ELF-1 (cell line): ENCODE measurements around the gene SMARCB1.

ENCODE experiments used
- DNase-seq: peaks from one replicate; pipeline ENCODE4 v3.0.0-alpha.2; 2016; ENCODE audit warnings: low read depth, low spot score

Gene SMARCB1

GRCh38 chr22:23786752-23787599, at the start of gene SMARCB1:
Gene SMARCB1, plus strand, starts transcription at chr22:23786966. Its CDS starts 204 bp downstream, at chr22:23787170.
- DNase-seq: peak; percentile 94

- no peak for DNase-seq
Observed at GRCh38 chr22:23737696-23738095, 49.1 kb upstream of the SMARCB1 start.

GRCh38 chr22:23742505-23743264, 44.1 kb upstream of the SMARCB1 start:
- DNase-seq: no peak

- DNase-seq: no peak
Observed at GRCh38 chr22:23743303-23743705, 43.5 kb upstream of the SMARCB1 start.

GRCh38 chr22:23744001-23744400, 42.8 kb upstream of the SMARCB1 start:
- no peak for DNase-seq

GRCh38 chr22:23744485-23744884, 42.3 kb upstream of the SMARCB1 start:
- DNase-seq: no peak

- DNase-seq: no peak
Observed at GRCh38 chr22:23745791-23746190, 41.0 kb upstream of the SMARCB1 start.

GRCh38 chr22:23749841-23750301, 36.9 kb upstream of the SMARCB1 start:
- no peak for DNase-seq

- no peak for DNase-seq
Observed at GRCh38 chr22:23750367-23750713, 36.4 kb upstream of the SMARCB1 start.

GRCh38 chr22:23750714-23751440, 35.9 kb upstream of the SMARCB1 start, which contains the start of gene ZNF70:
Gene ZNF70, minus strand, starts transcription at chr22:23751112. Its CDS starts 5,972 bp downstream, at chr22:23745140.
- DNase-seq: peak; percentile 90

GRCh38 chr22:23751441-23751996, 35.2 kb upstream of the SMARCB1 start:
- DNase-seq: no peak

- no peak for DNase-seq
Observed at GRCh38 chr22:23752090-23752691, 34.6 kb upstream of the SMARCB1 start.

- no peak for DNase-seq
Observed at GRCh38 chr22:23752750-23753149, 34.0 kb upstream of the SMARCB1 start.

- DNase-seq: no peak
Observed at GRCh38 chr22:23753385-23753784, 33.4 kb upstream of the SMARCB1 start.

GRCh38 chr22:23754220-23754919, 32.4 kb upstream of the SMARCB1 start, which contains the start of gene VPREB3:
Gene VPREB3, minus strand, starts transcription at chr22:23754425. Its CDS starts 62 bp downstream, at chr22:23754363.
- no peak for DNase-seq

GRCh38 chr22:23754980-23755636, 31.7 kb upstream of the SMARCB1 start:
- no peak for DNase-seq

GRCh38 chr22:23755711-23756110, 31.1 kb upstream of the SMARCB1 start:
- DNase-seq: no peak

GRCh38 chr22:23756891-23757290, 29.9 kb upstream of the SMARCB1 start:
- no peak for DNase-seq

- no peak for DNase-seq
Observed at GRCh38 chr22:23759566-23759965, 27.2 kb upstream of the SMARCB1 start.

GRCh38 chr22:23760056-23760455, 26.7 kb upstream of the SMARCB1 start:
- DNase-seq: no peak
